Liver (tissue), 9 donors: ENCODE measurements around the gene RPTOR. TPM values are rescaled to one million over a fixed set of nuclear protein-coding genes. Genes with fewer than 3 reads are reported as not detected.
"Not testable (repeated sequence)": the region's sequence is repeated elsewhere in the genome, so short reads cannot be mapped to it uniquely, and the experiment has no call there.

Experiments used
- DNase-seq: peaks from one replicate; pipeline ENCODE4 v3.0.0-alpha.2; 2017; ENCODE audit warnings: low spot score
- H3K27ac ChIP-seq, 2 donors: one replicate each; pipeline ENCODE4 v1.7.0; 2013; ENCODE audit warnings: inconsistent platforms in 2 of 2, low read length in 2 of 2, control low read depth in 1 of 2, low read depth in 1 of 2, mild to moderate bottlenecking in 1 of 2
- H3K27me3 ChIP-seq, 4 donors: one replicate each; pipeline versions ENCODE4 v1.6.1 to v1.7.0; 2013; ENCODE audit warnings: low read length in 3 of 4, inconsistent platforms in 1 of 4, mild to moderate bottlenecking in 1 of 4, moderate library complexity in 1 of 4; ENCODE audit not compliant: control insufficient read depth in 4 of 4, insufficient read depth in 4 of 4
- H3K36me3 ChIP-seq, 4 donors: one replicate each; pipeline versions ENCODE4 v1.6.1 to v1.7.0; 2013; ENCODE audit warnings: low read length in 3 of 4, mild to moderate bottlenecking in 3 of 4, low read depth in 1 of 4, moderate library complexity in 1 of 4; ENCODE audit not compliant: control insufficient read depth in 4 of 4, insufficient read depth in 3 of 4
- H3K4me1 ChIP-seq, 4 donors: one replicate each; pipeline versions ENCODE4 v1.6.1 to v1.7.0; 2013; ENCODE audit warnings: low read length in 3 of 4, mild to moderate bottlenecking in 3 of 4, moderate library complexity in 1 of 4; ENCODE audit not compliant: control insufficient read depth in 4 of 4, insufficient read depth in 4 of 4
- H3K4me3 ChIP-seq, 3 donors: one replicate each; pipeline versions ENCODE4 v1.6.1 to v1.7.0; 2013; ENCODE audit warnings: low read length in 3 of 3, control low read depth in 1 of 3, low read depth in 1 of 3, mild to moderate bottlenecking in 1 of 3
- H3K9ac ChIP-seq, 2 donors: one replicate each; pipeline ENCODE4 v1.7.0; 2013; ENCODE audit warnings: low read length in 2 of 2, mild to moderate bottlenecking in 2 of 2, moderate library complexity in 2 of 2, control low read depth in 1 of 2, low read depth in 1 of 2
- H3K9me3 ChIP-seq, 4 donors: one replicate each; pipeline versions ENCODE4 v1.6.1 to v1.7.0; 2013; ENCODE audit warnings: low read length in 3 of 4; ENCODE audit not compliant: control insufficient read depth in 4 of 4
- EGR1 ChIP-seq, 2 donors: IDR thresholded peaks; 2 replicates each; pipeline ENCODE4 v1.6.1; 2016 to 2018; ENCODE audit warnings: antibody characterized with exemption in 2 of 2, low read depth in 2 of 2
- HNF4A ChIP-seq, 2 donors: conservative IDR thresholded peaks; 2 replicates each; pipeline ENCODE4 v1.6.1; 2016; ENCODE audit warnings: antibody characterized with exemption in 2 of 2, mild to moderate bottlenecking in 2 of 2
- HNF4G ChIP-seq: IDR thresholded peaks from 2 replicates; pipeline ENCODE4 v1.6.1; 2016; ENCODE audit warnings: antibody characterized with exemption
- JUND ChIP-seq, 2 donors: IDR thresholded peaks; 2 replicates each; pipeline ENCODE4 v1.6.1; 2016; ENCODE audit warnings: antibody characterized with exemption in 2 of 2
- NR2F2 ChIP-seq: IDR thresholded peaks from 2 replicates; pipeline ENCODE4 v1.6.1; 2016; ENCODE audit warnings: antibody characterized with exemption
- RAD21 ChIP-seq, 2 donors: IDR thresholded peaks; 2 replicates each; pipeline ENCODE4 v1.6.1; 2016; ENCODE audit warnings: antibody characterized with exemption in 2 of 2, mild to moderate bottlenecking in 2 of 2
- SP1 ChIP-seq: IDR thresholded peaks from 2 replicates; pipeline ENCODE4 v1.6.1; 2018; ENCODE audit warnings: antibody characterized with exemption, mild to moderate bottlenecking
- TAF1 ChIP-seq: conservative IDR thresholded peaks from 2 replicates; pipeline ENCODE4 v1.6.1; 2016; ENCODE audit warnings: antibody characterized with exemption, mild to moderate bottlenecking
- YY1 ChIP-seq: IDR thresholded peaks from 2 replicates; pipeline ENCODE4 v1.6.1; 2016; ENCODE audit warnings: antibody characterized with exemption, mild to moderate bottlenecking
- WGBS: extraction: QIAGEN DNeasy Blood & Tissue Kit; methylation state at CpG from one replicate; pipeline ENCODE4 v1.1.7; 2013; 5-methylcytosine and 5-hydroxymethylcytosine counted together
- polyA plus RNA-seq, 2 donors: library from polyadenylated mRNA; stranded (reverse) in 1 of 2; unstranded in 1 of 2; fragments of 200-250 nt in 1 of 2; fragments of >200 nt in 1 of 2; fragmentation: Nextera tagmentation in 1 of 2; extraction: Ambion mirVana in 1 of 2; gene quantifications; one replicate each; pipeline versions ENCODE4 v1.2.1 to v1.2.3, GENCODE V29; 2013 to 2015
- total RNA-seq, 2 donors: library from RNA; depleted of rRNA; stranded (reverse); fragments of >200 nt; gene quantifications; one replicate each; pipeline ENCODE4 v1.2.3, GENCODE V29; 2014
- TF ChIP-seq, protein P1 (sequence below): IDR thresholded peaks from 2 replicates; pipeline ENCODE4 v1.6.1; 2016; ENCODE audit warnings: antibody characterized with exemption
- TF ChIP-seq, protein P2 (sequence below): IDR thresholded peaks from 2 replicates; pipeline ENCODE4 v1.6.1; 2016; ENCODE audit warnings: antibody characterized with exemption
- TF ChIP-seq, protein P3 (sequence below): IDR thresholded peaks from 2 replicates; pipeline ENCODE4 v1.6.1; 2016; ENCODE audit warnings: antibody characterized with exemption, mild to moderate bottlenecking
- TF ChIP-seq, protein P4 (sequence below): IDR thresholded peaks from 2 replicates; pipeline ENCODE4 v1.6.1; 2016; ENCODE audit warnings: antibody characterized with exemption
- TF ChIP-seq, protein P5 (sequence below): fragments of 150-350 bp; IDR thresholded peaks from 2 replicates; pipeline ENCODE4 v1.5.1; 2017; ENCODE audit warnings: improper control_type of control experiment, low read depth, low read length; ENCODE audit not compliant: missing input control
- donor health status: healthy.
- donor health status: healthy.
- donor health status: healthy.
- donor health status: healthy.
- donor health status: healthy.

RPTOR gene
- total and polyA plus RNA-seq, 4 donors = 4.8 to 25.4 (median 11.6) TPM

DNA sequence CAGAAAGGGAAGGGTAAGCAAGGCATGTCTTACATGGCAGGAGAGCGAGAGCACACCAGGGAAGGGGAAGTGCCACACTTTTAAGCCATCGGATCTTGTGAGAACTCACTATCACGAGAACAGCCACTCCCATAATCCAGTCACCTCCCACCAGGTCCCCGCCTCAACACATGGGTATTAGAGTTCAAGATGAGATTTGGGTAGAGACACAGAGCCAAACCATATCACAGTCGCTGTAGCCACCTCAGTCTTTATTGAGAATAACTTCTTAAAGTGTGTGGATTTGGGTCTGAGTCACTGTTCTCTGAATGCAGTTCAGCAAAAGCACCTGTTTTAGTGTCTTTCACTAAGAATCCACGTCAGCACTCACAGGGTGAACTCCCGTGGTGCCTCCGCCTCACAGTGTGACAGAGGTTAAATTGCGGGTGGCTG is 251.8 kb downstream of the RPTOR start:
- 89% methylated on average over 9 of the region's 9 CpGs for WGBS
- Histone ChIP-seq H3K4me1 (peaks cover 0 to 5% (median 0%) of the 10 kb centered on the region in 4 donors), H3K27me3 (no peaks in the 10 kb centered on the region), H3K4me3 (no peak overlapping the region), H3K27ac (no peak overlapping the region), H3K9me3 (no peaks in the 10 kb centered on the region), H3K9ac (no peak overlapping the region), H3K36me3 (no peaks in the 10 kb centered on the region)
- no peak for DNase-seq
- TF ChIP-seq SP1 = no peak
- no peak for TF ChIP-seq YY1
- TF ChIP-seq, protein P1, sequence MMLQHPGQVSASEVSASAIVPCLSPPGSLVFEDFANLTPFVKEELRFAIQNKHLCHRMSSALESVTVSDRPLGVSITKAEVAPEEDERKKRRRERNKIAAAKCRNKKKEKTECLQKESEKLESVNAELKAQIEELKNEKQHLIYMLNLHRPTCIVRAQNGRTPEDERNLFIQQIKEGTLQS = no peak
- TF ChIP-seq, protein P2, sequence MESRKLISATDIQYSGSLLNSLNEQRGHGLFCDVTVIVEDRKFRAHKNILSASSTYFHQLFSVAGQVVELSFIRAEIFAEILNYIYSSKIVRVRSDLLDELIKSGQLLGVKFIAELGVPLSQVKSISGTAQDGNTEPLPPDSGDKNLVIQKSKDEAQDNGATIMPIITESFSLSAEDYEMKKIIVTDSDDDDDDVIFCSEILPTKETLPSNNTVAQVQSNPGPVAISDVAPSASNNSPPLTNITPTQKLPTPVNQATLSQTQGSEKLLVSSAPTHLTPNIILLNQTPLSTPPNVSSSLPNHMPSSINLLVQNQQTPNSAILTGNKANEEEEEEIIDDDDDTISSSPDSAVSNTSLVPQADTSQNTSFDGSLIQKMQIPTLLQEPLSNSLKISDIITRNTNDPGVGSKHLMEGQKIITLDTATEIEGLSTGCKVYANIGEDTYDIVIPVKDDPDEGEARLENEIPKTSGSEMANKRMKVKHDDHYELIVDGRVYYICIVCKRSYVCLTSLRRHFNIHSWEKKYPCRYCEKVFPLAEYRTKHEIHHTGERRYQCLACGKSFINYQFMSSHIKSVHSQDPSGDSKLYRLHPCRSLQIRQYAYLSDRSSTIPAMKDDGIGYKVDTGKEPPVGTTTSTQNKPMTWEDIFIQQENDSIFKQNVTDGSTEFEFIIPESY = no peak
- TF ChIP-seq TAF1 = no peak
- TF ChIP-seq, protein P3, sequence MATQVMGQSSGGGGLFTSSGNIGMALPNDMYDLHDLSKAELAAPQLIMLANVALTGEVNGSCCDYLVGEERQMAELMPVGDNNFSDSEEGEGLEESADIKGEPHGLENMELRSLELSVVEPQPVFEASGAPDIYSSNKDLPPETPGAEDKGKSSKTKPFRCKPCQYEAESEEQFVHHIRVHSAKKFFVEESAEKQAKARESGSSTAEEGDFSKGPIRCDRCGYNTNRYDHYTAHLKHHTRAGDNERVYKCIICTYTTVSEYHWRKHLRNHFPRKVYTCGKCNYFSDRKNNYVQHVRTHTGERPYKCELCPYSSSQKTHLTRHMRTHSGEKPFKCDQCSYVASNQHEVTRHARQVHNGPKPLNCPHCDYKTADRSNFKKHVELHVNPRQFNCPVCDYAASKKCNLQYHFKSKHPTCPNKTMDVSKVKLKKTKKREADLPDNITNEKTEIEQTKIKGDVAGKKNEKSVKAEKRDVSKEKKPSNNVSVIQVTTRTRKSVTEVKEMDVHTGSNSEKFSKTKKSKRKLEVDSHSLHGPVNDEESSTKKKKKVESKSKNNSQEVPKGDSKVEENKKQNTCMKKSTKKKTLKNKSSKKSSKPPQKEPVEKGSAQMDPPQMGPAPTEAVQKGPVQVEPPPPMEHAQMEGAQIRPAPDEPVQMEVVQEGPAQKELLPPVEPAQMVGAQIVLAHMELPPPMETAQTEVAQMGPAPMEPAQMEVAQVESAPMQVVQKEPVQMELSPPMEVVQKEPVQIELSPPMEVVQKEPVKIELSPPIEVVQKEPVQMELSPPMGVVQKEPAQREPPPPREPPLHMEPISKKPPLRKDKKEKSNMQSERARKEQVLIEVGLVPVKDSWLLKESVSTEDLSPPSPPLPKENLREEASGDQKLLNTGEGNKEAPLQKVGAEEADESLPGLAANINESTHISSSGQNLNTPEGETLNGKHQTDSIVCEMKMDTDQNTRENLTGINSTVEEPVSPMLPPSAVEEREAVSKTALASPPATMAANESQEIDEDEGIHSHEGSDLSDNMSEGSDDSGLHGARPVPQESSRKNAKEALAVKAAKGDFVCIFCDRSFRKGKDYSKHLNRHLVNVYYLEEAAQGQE = no peak
- TF ChIP-seq NR2F2 = no peak
- TF ChIP-seq, protein P4, sequence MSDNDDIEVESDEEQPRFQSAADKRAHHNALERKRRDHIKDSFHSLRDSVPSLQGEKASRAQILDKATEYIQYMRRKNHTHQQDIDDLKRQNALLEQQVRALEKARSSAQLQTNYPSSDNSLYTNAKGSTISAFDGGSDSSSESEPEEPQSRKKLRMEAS = no peak
- no peak for TF ChIP-seq HNF4G
- no peak for TF ChIP-seq JUND (IDR thresholded peaks at IDR 0.05)
- no peak for TF ChIP-seq EGR1 (IDR thresholded peaks at IDR 0.05; ENCODE audit: low read depth in 2 of 2)
- no peak for TF ChIP-seq HNF4A (conservative IDR thresholded peaks at IDR 0.05)
- TF ChIP-seq, protein P5, sequence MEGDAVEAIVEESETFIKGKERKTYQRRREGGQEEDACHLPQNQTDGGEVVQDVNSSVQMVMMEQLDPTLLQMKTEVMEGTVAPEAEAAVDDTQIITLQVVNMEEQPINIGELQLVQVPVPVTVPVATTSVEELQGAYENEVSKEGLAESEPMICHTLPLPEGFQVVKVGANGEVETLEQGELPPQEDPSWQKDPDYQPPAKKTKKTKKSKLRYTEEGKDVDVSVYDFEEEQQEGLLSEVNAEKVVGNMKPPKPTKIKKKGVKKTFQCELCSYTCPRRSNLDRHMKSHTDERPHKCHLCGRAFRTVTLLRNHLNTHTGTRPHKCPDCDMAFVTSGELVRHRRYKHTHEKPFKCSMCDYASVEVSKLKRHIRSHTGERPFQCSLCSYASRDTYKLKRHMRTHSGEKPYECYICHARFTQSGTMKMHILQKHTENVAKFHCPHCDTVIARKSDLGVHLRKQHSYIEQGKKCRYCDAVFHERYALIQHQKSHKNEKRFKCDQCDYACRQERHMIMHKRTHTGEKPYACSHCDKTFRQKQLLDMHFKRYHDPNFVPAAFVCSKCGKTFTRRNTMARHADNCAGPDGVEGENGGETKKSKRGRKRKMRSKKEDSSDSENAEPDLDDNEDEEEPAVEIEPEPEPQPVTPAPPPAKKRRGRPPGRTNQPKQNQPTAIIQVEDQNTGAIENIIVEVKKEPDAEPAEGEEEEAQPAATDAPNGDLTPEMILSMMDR = no peak
- no peak for TF ChIP-seq RAD21 (IDR thresholded peaks at IDR 0.05)

DNA sequence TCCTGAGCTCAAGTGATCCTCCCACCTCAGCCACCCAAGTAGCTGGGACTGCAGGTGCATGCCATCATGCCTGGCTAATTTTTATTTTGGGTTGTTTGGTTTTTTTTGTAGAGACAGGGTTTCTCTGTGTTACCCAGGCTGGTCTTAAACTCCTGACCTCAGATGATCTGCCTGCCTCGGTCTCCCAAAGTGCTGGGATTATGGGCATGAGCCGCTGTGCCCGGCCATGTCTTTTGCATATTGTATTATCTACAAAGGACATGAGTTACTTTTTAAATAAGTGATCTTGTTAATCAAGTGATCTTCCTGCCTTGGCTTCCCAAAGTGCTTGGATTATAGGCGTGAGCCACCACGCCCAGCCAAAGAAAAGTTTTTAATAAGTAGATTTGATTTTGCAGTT is 252.6 kb downstream of the RPTOR start:
- H3K27ac ChIP-seq, H3K9me3 ChIP-seq, H3K9ac ChIP-seq, DNase-seq, H3K4me3 ChIP-seq, H3K4me1 ChIP-seq, H3K36me3 ChIP-seq, H3K27me3 ChIP-seq: not testable (repeated sequence)
- 98% methylated on average over 5 of the region's 5 CpGs for WGBS
